ENCODE data around the gene CNDP1.
A peak's percentile ranks its signal among the peaks of the same experiment; 100 is the strongest.
"Not testable (repeated sequence)": the region's sequence is repeated elsewhere in the genome, so short reads cannot be mapped to it uniquely, and the experiment has no call there.

Gene CNDP1

GRCh38 chr18:74546751-74547530 lies 12.6 kb downstream of the CNDP1 start:
- DNase-seq = no peak

- DNase-seq = no peak
These were observed 13.6 kb downstream of the CNDP1 start for GRCh38 chr18:74547860-74548259.

GRCh38 chr18:74549591-74550104 lies 15.3 kb downstream of the CNDP1 start:
- DNase-seq = no peak

GRCh38 chr18:74550886-74551285 lies 16.6 kb downstream of the CNDP1 start:
- DNase-seq = no peak

- DNase-seq = no peak
These were observed 17.2 kb downstream of the CNDP1 start for GRCh38 chr18:74551452-74551851.

GRCh38 chr18:74551936-74552555 lies 17.7 kb downstream of the CNDP1 start:
- DNase-seq = peak; percentile 89

GRCh38 chr18:74556126-74556525 lies 21.8 kb downstream of the CNDP1 start:
- DNase-seq = no peak

GRCh38 chr18:74558096-74558495 lies 23.8 kb downstream of the CNDP1 start:
- DNase-seq = no peak

GRCh38 chr18:74562131-74562730 lies 27.9 kb downstream of the CNDP1 start:
- DNase-seq = no peak

GRCh38 chr18:74562775-74563174 lies 28.5 kb downstream of the CNDP1 start:
- no peak for DNase-seq

GRCh38 chr18:74563999-74564398 lies 29.7 kb downstream of the CNDP1 start:
- no peak for DNase-seq

- DNase-seq = not testable (repeated sequence)
These were observed 30.9 kb downstream of the CNDP1 start for GRCh38 chr18:74565164-74565563.

GRCh38 chr18:74565993-74566392 lies 31.7 kb downstream of the CNDP1 start:
- DNase-seq = not testable (repeated sequence)

GRCh38 chr18:74567822-74568221 lies 33.5 kb downstream of the CNDP1 start:
- no peak for DNase-seq

GRCh38 chr18:74569401-74569800 lies 35.1 kb downstream of the CNDP1 start:
- no peak for DNase-seq

GRCh38 chr18:74570266-74570665 lies 36.0 kb downstream of the CNDP1 start:
- no peak for DNase-seq

GRCh38 chr18:74571895-74572680 lies 37.8 kb downstream of the CNDP1 start:
- DNase-seq = no peak

GRCh38 chr18:74573053-74573452 lies 38.8 kb downstream of the CNDP1 start:
- no peak for DNase-seq

GRCh38 chr18:74574916-74575315 lies 40.6 kb downstream of the CNDP1 start:
- DNase-seq = no peak

- no peak for DNase-seq
These were observed 42.7 kb downstream of the CNDP1 start for GRCh38 chr18:74577019-74577418.

- peak; percentile 11 for DNase-seq
These were observed 45.3 kb downstream of the CNDP1 start for GRCh38 chr18:74579496-74580065.

GRCh38 chr18:74582642-74583041 lies 48.3 kb downstream of the CNDP1 start:
- no peak for DNase-seq

GRCh38 chr18:74587441-74587840 lies 53.1 kb downstream of the CNDP1 start:
- no peak for DNase-seq
